ENCODE measurements around the gene ARCN1. TPM values are rescaled to one million over a fixed set of nuclear protein-coding genes. Genes with fewer than 3 reads are reported as not detected.

Gene ARCN1
- total RNA-seq, 2 donors from 2014 or later, result 103 to 111 TPM

DNA sequence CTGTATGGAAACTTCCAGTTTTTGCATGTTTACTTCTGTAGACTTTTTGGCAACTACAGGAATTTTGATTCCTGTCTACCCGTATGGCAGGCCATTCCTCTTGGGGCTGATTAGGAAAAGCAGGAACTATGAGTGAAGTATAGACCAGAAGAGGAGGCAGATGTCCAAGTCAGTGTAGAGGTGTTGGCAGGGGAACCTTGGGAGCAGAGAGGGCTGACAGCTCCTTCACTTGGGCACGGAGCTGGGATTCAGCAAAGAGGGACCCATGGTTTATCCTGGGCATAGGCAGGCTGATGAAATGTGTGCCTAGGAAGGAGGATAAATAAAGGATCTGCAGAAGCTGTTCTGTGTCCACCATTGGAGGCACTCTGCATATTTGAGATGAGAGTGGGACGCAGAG, 74.2 kb downstream of the ARCN1 start:
- Histone ChIP-seq H3K4me1 (peaks cover 0 to 13% of the 10 kb centered on the region in 2 donors), H3K9me3 (no peaks in the 10 kb centered on the region), H3K27me3 (no peaks in the 10 kb centered on the region), H3K27ac (no peak overlapping the region), H3K36me3 (peaks cover 97% of the 10 kb centered on the region), H3K4me3 (no peak overlapping the region)
- no peak for TF ChIP-seq CTCF (IDR thresholded peaks at IDR 0.05)
- DNase-seq (ENCODE audit: low spot score), result no peak

GRCh38 chr11:118648291-118648690, 76.1 kb downstream of the ARCN1 start:
- no peak for TF ChIP-seq CTCF (IDR thresholded peaks at IDR 0.05)
- DNase-seq (ENCODE audit: low spot score), result no peak
- H3K4me3 ChIP-seq, result no peak overlapping the region
- no peak overlapping the region for H3K27ac ChIP-seq
- no peaks in the 10 kb centered on the region for H3K27me3 ChIP-seq
- H3K9me3 ChIP-seq, result no peaks in the 10 kb centered on the region
- peaks cover 98% of the 10 kb centered on the region for H3K36me3 ChIP-seq
- H3K4me1 ChIP-seq, result peaks cover 0 to 5% of the 10 kb centered on the region in 2 donors

GRCh38 chr11:118649941-118650340, 77.7 kb downstream of the ARCN1 start:
- H3K4me1 ChIP-seq, result no peaks in the 10 kb centered on the region
- TF ChIP-seq CTCF (IDR thresholded peaks at IDR 0.05), result no peak
- no peak overlapping the region for H3K4me3 ChIP-seq
- H3K9me3 ChIP-seq, result no peaks in the 10 kb centered on the region
- peaks cover 96% of the 10 kb centered on the region for H3K36me3 ChIP-seq
- H3K27me3 ChIP-seq, result no peaks in the 10 kb centered on the region
- no peak overlapping the region for H3K27ac ChIP-seq
- DNase-seq (ENCODE audit: low spot score), result no peak

DNA sequence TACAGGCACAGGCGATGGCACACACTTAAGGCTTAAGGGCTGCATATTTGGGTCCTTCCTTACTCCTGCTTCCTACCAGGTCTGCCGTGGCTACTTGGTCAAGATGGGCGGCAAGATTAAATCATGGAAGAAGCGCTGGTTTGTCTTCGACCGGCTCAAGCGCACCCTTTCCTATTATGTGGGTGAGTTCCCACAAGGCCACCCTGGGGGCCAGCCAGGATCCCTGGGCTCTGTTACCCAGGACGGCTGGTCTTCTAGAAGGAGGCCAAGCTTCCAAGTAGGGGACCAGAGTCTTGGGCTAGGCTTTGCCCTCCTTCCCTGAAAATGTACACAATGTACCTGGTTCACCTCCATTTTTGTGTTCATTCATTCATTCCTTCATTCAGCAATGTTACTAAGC, 78.2 kb downstream of the ARCN1 start:
- peaks cover 96% of the 10 kb centered on the region for H3K36me3 ChIP-seq
- no peak for DNase-seq (ENCODE audit: low spot score)
- TF ChIP-seq CTCF (IDR thresholded peaks at IDR 0.05), result no peak

GRCh38 chr11:118651820-118652219, 79.6 kb downstream of the ARCN1 start:
- no peak for TF ChIP-seq CTCF (IDR thresholded peaks at IDR 0.05)
- DNase-seq (ENCODE audit: low spot score), result no peak
- no peak overlapping the region for H3K27ac ChIP-seq
- no peak overlapping the region for H3K4me3 ChIP-seq
- no peaks in the 10 kb centered on the region for H3K4me1 ChIP-seq
- H3K36me3 ChIP-seq, result peaks cover 97% of the 10 kb centered on the region
- H3K9me3 ChIP-seq, result no peaks in the 10 kb centered on the region
- H3K27me3 ChIP-seq, result no peaks in the 10 kb centered on the region

More for the DNA sequence above, 78.2 kb downstream of the ARCN1 start:
- H3K27me3 ChIP-seq, result no peaks in the 10 kb centered on the region
- H3K4me3 ChIP-seq, result no peak overlapping the region
- H3K9me3 ChIP-seq, result no peaks in the 10 kb centered on the region
- no peak overlapping the region for H3K27ac ChIP-seq
- H3K4me1 ChIP-seq, result no peaks in the 10 kb centered on the region

Small RNA genes lying within 50 kb of the gene (microRNA-seq; reads per million reads assigned to microRNA genes)
- 0 to 1.4 reads per million in 2 donors for gene MIR6716 (ENCODE audit: borderline number of aligned reads in 2 of 2, borderline replicate concordance in 1 of 2)

Other genes starting within 250 kb of the ARCN1 start
- 1 to 10 TPM in 1 of 2 donors, not detected in 1; 1.5 TPM for gene CD3D, start 229.7 kb upstream of the ARCN1 start, total RNA-seq
- under 1 TPM in 1 of 2 donors, not detected in 1; 0.24 TPM for gene CD3G, start 228.1 kb upstream of the ARCN1 start, total RNA-seq
- 10 to 100 TPM; 46.3 to 53.4 TPM for gene UBE4A, start 212.8 kb upstream of the ARCN1 start, total RNA-seq
- gene ATP5MG, start 170.8 kb upstream of the ARCN1 start, total RNA-seq, result 100 to 1,000 TPM in 1 of 2 donors, 10 to 100 TPM in 1; 82.3 to 122 TPM
- gene KMT2A, start 135.9 kb upstream of the ARCN1 start, total RNA-seq, result 10 to 100 TPM; 28.1 to 41.7 TPM
- gene TTC36, start 44.9 kb upstream of the ARCN1 start, total RNA-seq, result under 1 TPM in 1 of 2 donors, not detected in 1; 0.89 TPM
- gene TMEM25, start 41.2 kb upstream of the ARCN1 start, total RNA-seq, result 10 to 100 TPM; 15.6 to 16.5 TPM
- gene IFT46, start 6.5 kb upstream of the ARCN1 start, total RNA-seq, result 10 to 100 TPM; 19.3 to 26.1 TPM
- gene PHLDB1, start 35.2 kb downstream of the ARCN1 start, total RNA-seq, result 100 to 1,000 TPM; 102 to 105 TPM
- gene TREH, start 107.2 kb downstream of the ARCN1 start, total RNA-seq, result not detected
- 100 to 1,000 TPM in 1 of 2 donors, 10 to 100 TPM in 1; 71.9 to 124 TPM for gene DDX6, start 218.8 kb downstream of the ARCN1 start, total RNA-seq

All from right atrium auricular region (tissue), 2 donors.